Stimulated activated memory B cell treated with anti-CD40 and anti-IgM and Interleukin-4, amounts not matched to agents 10 μg/mL and 1 μg/mL and 100 μg/mL, for 72 hours (primary cell): ENCODE measurements around the gene SON.

Experiments used
- ATAC-seq: fragments of 150-1000 bp; cut with Tn5 transposase; 2 replicates; pipeline ENCODE4 v1.10.0; 2021
- H3K27ac Mint-ChIP-seq: one replicate; pipeline ENCODE4 v1.8.0; 2022; ENCODE audit warnings: mild to moderate bottlenecking, mixed read lengths
- H3K27me3 Mint-ChIP-seq: one replicate; pipeline ENCODE4 v1.8.0; 2022; ENCODE audit warnings: mixed read lengths
- H3K36me3 Mint-ChIP-seq: one replicate; pipeline ENCODE4 v1.8.0; 2022; ENCODE audit warnings: mixed read lengths
- H3K4me1 Mint-ChIP-seq: one replicate; pipeline ENCODE4 v1.8.0; 2022; ENCODE audit warnings: mixed read lengths
- H3K4me3 Mint-ChIP-seq: one replicate; pipeline ENCODE4 v1.8.0; 2022; ENCODE audit warnings: mild to moderate bottlenecking, moderate library complexity, mixed read lengths
- H3K9me3 Mint-ChIP-seq: one replicate; pipeline ENCODE4 v1.8.0; 2022; ENCODE audit warnings: mixed read lengths

SON gene

DNA sequence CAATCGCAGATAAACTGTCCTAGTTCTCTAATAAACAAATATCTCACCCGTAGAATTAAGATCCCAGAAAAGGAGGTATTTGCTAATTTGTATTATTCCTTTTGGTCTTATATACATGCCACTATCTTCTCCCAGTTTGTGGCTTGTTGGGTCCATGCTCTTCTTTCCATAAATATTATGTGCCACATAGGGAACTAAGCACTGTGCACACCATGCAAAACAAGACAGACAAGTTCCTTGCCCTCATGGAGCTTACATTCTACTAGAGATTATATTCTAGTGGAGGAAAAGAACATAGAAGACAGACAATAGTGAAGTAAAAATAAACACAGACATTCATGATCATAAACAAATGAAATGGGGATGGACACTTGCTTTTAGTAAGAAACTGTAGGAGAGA, 5.6 kb upstream of the SON start:
- Mint-ChIP-seq H3K36me3 (peaks cover 26% of the 10 kb centered on the region), H3K27me3 (no peaks in the 10 kb centered on the region), H3K27ac (no peak overlapping the region), H3K4me3 (no peak overlapping the region), H3K4me1 (peaks cover 22% of the 10 kb centered on the region), H3K9me3 (peaks cover 2% of the 10 kb centered on the region)
- no peak for ATAC-seq

DNA sequence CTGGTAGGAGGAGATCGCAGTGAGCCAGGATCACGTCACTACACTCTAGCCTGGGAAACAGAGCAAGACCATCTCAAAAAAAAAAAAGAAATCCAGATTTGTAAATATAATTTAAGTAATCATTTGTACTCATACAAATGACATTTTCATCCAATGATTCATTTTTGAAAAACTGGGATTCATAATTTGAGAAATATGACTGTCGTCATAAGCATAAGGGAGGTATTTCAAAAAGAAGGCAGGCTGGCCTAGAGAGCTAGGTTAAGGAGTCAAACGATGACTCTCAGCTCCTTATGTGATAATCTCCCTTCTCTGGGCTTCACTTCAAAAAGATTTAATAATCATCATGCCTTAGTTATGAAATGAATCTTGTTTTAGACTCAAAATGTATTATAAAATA, 3.2 kb upstream of the SON start:
- H3K27ac Mint-ChIP-seq: no peak overlapping the region
- peaks cover 34% of the 10 kb centered on the region for H3K4me1 Mint-ChIP-seq
- H3K27me3 Mint-ChIP-seq: no peaks in the 10 kb centered on the region
- H3K4me3 Mint-ChIP-seq: no peak overlapping the region
- peaks cover 2% of the 10 kb centered on the region for H3K9me3 Mint-ChIP-seq
- peaks cover 19% of the 10 kb centered on the region for H3K36me3 Mint-ChIP-seq
- ATAC-seq: no peak

DNA sequence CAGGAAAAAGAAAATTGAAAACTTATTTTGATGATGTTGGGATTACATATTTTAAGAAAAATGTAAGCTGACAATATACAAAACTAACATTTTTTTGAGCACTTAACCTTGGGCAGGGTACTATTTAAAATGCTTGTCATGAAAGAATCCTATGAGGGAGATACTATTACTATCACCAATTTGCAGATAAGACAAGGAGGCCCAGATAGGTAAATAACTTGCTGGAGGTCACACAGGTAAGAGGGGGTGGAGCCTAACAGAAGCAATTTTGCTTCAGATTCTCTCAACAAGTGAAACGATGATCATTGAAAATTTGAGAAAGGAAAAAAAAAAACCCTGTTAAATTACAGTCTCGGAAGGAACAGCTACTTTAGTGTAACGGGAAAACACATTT, 2.1 kb upstream of the SON start:
- no peaks in the 10 kb centered on the region for H3K27me3 Mint-ChIP-seq
- peaks cover 2% of the 10 kb centered on the region for H3K9me3 Mint-ChIP-seq
- no peak for ATAC-seq
- H3K4me1 Mint-ChIP-seq: peaks cover 36% of the 10 kb centered on the region
- H3K4me3 Mint-ChIP-seq: peak overlapping the region; percentile 98
- peak overlapping the region; percentile 97 for H3K27ac Mint-ChIP-seq
- H3K36me3 Mint-ChIP-seq: peaks cover 19% of the 10 kb centered on the region

DNA sequence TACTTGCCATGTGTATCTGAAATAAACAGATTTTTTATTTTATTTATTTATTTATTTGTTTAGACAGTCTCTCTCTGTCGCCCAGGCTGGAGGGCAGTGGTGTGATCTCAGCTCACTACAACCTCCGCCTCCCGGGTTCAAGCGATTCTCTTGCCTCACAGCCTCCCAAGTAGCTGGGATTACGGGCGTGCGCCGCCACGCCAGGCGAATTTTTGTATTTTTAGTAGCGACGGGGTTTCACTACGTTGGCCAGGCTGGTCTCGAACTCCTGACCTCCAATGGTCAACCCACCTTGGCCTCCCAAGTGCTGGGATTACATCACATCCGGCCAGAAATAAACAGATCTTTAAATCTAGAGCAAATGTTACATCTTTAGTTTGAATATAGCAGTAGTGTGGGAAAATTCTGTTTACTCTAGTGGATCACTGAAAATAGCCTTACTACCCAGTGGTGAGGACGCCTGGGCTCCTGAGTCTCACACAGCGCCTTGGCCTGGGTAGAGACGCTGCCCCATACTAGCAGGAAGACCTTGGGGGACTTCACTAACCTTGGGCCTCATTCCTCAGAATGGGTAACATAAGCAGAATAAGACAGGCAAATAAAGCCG, 1.6 kb upstream of the SON start:
- H3K27me3 Mint-ChIP-seq: no peaks in the 10 kb centered on the region
- H3K9me3 Mint-ChIP-seq: peaks cover 2% of the 10 kb centered on the region
- no peak for ATAC-seq
- peak overlapping the region; percentile 98 for H3K4me3 Mint-ChIP-seq
- peak overlapping the region; percentile 97 for H3K27ac Mint-ChIP-seq
- H3K4me1 Mint-ChIP-seq: peaks cover 40% of the 10 kb centered on the region
- H3K36me3 Mint-ChIP-seq: peaks cover 19% of the 10 kb centered on the region

DNA sequence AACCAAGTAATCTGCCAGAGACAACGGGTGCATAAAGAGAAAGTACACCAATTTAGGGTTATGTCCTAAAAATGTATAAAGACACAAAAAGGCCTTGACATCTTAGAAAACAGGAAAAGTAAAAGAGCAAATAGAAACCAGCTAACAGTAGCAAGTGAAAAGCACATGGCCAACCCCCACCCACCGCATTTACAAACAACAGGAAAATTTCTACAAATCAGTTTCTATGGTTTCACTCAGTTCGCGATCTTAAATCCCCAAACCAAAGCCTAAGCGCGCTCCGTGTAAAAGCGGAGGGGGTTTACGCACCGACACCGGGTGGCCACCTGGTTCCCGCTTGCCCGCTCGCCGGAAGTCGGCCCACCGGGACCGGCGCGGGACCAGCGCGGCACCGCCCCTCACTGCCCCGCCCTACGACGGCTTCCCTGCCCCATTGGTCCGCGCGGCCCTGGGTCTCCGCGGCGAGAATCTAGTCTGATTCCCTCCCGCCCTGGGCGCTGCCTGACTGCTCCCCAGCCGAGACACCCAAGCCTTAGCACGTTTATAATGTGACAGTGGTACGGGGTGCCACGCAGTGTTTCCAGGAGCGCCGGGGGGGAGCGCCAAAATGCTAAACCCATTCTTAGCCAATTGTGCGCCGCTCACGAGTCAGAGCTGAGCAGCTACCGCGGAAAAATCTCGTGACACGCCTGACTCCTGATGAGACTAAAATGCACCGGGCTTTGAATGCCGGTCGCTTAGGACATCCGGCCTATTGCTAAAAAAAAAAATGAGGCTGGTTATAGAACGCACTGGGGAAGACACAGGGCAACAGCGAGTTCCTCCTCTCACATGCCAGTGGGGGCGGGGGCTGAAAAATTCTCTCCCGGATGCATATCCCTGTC, 840 bp upstream of the SON start, which contains the start of gene GART:
Gene GART, minus strand, starts transcription at position 362 of the 884 bp plus-strand sequence. CDS start 2,802 bp downstream, outside the sequence.
- Mint-ChIP-seq H3K4me1 (peaks cover 40% of the 10 kb centered on the region), H3K4me3 (peak within 1 kb of the TSS; percentile 98), H3K27me3 (no peaks in the 10 kb centered on the region)

DNA sequence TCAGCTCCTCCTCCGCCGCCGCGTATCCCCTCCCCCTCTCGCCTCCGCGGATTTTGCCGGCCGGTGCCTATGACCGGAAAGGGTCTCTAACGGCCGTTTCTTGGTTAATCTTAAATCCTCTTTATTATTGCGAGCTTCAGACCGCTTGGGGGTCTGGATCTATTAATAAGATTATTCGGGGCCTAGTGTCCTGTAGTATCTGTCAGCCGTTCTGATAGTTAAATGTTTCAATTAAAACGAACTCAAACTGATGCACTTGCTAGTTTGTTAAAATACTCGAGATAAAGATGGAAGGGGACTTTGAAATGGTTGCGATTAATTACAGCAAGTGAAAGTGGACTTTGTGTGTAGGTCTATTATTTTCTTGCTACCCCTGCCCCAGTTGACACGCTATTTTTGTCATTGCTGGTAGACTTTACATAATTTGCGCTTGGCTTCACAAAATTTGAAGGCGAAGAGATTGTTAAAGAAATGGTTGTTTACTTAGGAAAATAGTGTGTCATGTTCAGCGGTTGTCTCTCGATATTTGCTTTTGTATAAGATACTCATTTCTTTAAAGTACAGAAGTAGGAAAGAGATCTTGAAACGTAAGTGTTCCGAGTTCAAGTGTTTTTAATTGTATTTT, 779 bp downstream of the SON start:
- no peak for ATAC-seq
- H3K9me3 Mint-ChIP-seq: no peaks in the 10 kb centered on the region
- H3K4me1 Mint-ChIP-seq: peaks cover 33% of the 10 kb centered on the region
- no peaks in the 10 kb centered on the region for H3K27me3 Mint-ChIP-seq
- H3K4me3 Mint-ChIP-seq: peak overlapping the region; percentile 98
- peak overlapping the region; percentile 97 for H3K27ac Mint-ChIP-seq
- H3K36me3 Mint-ChIP-seq: peaks cover 6% of the 10 kb centered on the region

More for the DNA sequence above, 840 bp upstream of the SON start, which contains the start of gene GART:
- H3K27ac Mint-ChIP-seq: peak within 1 kb of the TSS; percentile 97
- peaks cover 2% of the 10 kb centered on the region for H3K9me3 Mint-ChIP-seq
- H3K36me3 Mint-ChIP-seq: peaks cover 14% of the 10 kb centered on the region
- peak; percentile 86 for ATAC-seq

DNA sequence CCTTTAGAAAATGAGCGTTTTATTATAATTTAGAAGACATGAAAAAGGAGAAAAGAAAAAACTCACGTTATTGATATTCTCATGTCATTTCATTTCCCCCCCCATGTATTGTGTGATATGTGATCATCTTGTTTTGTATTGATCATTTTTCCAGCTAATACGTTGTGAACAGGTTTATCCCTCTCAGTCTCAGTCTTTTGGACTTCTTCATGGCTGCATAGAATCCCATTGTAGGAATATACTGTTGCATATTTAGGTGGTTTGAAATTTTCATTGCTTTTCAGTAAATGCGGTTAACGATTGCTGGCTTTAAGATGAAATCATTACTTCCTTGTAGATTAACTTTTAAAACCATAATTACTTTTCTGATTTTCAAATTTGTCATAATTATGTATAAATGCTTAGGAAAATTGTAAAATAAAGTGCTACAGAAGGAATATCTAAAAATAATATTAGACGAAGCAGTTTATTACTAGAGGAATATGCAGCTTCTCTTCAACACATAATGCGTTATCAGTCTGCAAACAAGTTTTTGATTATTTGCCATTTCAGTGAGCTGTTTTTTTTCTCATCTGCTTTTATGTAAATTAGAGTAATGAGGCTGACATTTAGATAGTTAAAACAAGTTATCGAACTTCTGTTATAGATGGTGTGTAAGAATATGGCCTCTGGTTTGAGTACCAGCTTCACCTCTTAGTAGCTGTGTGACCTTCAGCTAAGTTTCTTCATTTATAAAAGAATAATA, 1.8 kb downstream of the SON start:
- Mint-ChIP-seq H3K36me3 (peaks cover 6% of the 10 kb centered on the region), H3K4me3 (peak overlapping the region; percentile 98), H3K4me1 (peaks cover 41% of the 10 kb centered on the region), H3K27me3 (no peaks in the 10 kb centered on the region), H3K27ac (peak overlapping the region; percentile 97), H3K9me3 (no peaks in the 10 kb centered on the region)
- ATAC-seq: no peak

DNA sequence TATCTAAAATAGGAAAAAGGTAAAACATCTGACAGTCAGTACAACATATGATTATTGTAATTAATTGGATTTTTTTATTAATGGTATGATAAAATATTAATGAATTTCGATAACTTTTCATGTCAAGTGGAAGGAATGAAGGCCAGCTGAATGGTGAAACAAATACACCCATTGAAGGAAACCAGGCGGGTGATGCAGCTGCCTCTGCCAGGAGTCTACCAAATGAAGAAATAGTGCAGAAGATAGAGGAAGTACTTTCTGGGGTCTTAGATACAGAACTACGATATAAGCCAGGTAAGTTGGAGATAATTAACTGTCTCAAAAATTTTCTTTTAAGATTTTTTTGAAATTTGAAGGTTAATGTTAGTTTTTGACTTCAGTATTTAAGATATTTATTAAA, 3.2 kb downstream of the SON start:
- Mint-ChIP-seq H3K36me3 (peaks cover 9% of the 10 kb centered on the region), H3K4me3 (no peak overlapping the region)

DNA sequence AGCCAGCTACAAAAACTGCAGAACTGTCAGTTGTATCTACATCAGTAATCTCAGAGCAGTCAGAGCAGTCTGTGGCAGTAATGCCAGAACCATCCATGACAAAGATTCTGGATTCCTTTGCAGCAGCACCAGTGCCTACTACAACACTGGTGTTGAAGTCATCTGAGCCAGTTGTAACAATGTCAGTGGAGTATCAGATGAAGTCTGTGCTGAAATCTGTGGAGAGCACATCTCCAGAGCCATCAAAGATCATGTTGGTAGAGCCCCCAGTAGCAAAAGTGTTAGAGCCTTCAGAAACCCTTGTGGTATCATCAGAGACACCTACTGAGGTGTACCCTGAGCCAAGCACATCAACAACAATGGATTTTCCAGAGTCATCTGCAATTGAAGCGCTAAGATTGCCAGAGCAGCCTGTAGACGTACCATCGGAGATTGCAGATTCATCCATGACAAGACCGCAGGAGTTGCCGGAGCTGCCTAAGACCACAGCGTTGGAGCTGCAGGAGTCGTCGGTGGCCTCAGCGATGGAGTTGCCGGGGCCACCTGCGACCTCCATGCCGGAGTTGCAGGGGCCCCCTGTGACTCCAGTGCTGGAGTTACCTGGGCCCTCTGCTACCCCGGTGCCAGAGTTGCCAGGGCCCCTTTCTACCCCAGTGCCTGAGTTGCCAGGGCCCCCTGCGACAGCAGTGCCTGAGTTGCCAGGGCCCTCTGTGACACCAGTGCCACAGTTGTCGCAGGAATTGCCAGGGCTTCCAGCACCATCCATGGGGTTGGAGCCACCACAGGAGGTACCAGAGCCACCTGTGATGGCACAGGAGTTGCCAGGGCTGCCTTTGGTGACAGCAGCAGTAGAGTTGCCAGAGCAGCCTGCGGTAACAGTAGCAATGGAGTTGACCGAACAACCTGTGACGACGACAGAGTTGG, 7.3 kb downstream of the SON start:
- no peaks in the 10 kb centered on the region for H3K27me3 Mint-ChIP-seq
- no peaks in the 10 kb centered on the region for H3K9me3 Mint-ChIP-seq
- no peak overlapping the region for H3K27ac Mint-ChIP-seq
- no peak for ATAC-seq
- H3K4me3 Mint-ChIP-seq: no peak overlapping the region
- peaks cover 30% of the 10 kb centered on the region for H3K36me3 Mint-ChIP-seq
- H3K4me1 Mint-ChIP-seq: peaks cover 29% of the 10 kb centered on the region

More for the DNA sequence above, 3.2 kb downstream of the SON start:
- Mint-ChIP-seq H3K4me1 (peaks cover 32% of the 10 kb centered on the region), H3K9me3 (no peaks in the 10 kb centered on the region), H3K27me3 (no peaks in the 10 kb centered on the region), H3K27ac (no peak overlapping the region)
- ATAC-seq: no peak

DNA sequence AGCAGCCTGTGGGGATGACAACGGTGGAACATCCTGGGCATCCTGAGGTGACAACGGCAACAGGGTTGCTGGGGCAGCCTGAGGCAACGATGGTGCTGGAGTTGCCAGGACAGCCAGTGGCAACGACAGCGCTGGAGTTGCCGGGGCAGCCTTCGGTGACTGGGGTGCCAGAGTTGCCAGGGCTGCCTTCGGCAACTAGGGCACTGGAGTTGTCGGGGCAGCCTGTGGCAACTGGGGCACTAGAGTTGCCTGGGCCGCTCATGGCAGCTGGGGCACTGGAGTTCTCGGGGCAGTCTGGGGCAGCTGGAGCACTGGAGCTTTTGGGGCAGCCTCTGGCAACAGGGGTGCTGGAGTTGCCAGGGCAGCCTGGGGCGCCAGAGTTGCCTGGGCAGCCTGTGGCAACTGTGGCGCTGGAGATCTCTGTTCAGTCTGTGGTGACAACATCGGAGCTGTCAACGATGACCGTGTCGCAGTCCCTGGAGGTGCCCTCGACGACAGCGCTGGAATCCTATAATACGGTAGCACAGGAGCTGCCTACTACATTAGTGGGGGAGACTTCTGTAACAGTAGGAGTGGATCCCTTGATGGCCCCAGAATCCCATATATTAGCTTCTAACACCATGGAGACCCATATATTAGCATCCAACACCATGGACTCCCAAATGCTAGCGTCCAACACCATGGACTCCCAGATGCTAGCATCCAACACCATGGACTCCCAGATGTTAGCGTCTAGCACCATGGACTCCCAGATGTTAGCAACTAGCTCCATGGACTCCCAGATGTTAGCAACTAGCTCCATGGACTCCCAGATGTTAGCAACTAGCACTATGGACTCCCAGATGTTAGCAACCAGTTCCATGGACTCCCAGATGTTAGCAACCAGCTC, 8.2 kb downstream of the SON start:
- Mint-ChIP-seq H3K4me3 (no peak overlapping the region), H3K4me1 (peaks cover 30% of the 10 kb centered on the region), H3K9me3 (no peaks in the 10 kb centered on the region), H3K27me3 (no peaks in the 10 kb centered on the region), H3K36me3 (peaks cover 36% of the 10 kb centered on the region), H3K27ac (no peak overlapping the region)
- ATAC-seq: no peak

DNA sequence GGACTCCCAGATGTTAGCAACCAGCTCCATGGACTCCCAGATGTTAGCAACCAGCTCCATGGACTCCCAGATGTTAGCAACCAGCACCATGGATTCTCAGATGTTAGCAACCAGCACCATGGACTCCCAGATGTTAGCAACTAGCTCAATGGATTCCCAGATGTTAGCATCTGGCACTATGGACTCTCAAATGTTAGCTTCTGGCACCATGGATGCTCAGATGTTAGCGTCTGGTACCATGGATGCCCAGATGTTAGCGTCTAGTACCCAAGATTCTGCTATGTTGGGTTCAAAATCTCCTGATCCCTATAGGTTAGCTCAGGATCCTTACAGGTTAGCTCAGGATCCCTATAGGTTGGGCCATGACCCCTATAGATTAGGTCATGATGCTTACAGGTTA, 8.8 kb downstream of the SON start:
- Mint-ChIP-seq H3K4me1 (peaks cover 36% of the 10 kb centered on the region), H3K27ac (no peak overlapping the region), H3K9me3 (no peaks in the 10 kb centered on the region), H3K27me3 (no peaks in the 10 kb centered on the region), H3K36me3 (peaks cover 43% of the 10 kb centered on the region), H3K4me3 (no peak overlapping the region)
- ATAC-seq: no peak

DNA sequence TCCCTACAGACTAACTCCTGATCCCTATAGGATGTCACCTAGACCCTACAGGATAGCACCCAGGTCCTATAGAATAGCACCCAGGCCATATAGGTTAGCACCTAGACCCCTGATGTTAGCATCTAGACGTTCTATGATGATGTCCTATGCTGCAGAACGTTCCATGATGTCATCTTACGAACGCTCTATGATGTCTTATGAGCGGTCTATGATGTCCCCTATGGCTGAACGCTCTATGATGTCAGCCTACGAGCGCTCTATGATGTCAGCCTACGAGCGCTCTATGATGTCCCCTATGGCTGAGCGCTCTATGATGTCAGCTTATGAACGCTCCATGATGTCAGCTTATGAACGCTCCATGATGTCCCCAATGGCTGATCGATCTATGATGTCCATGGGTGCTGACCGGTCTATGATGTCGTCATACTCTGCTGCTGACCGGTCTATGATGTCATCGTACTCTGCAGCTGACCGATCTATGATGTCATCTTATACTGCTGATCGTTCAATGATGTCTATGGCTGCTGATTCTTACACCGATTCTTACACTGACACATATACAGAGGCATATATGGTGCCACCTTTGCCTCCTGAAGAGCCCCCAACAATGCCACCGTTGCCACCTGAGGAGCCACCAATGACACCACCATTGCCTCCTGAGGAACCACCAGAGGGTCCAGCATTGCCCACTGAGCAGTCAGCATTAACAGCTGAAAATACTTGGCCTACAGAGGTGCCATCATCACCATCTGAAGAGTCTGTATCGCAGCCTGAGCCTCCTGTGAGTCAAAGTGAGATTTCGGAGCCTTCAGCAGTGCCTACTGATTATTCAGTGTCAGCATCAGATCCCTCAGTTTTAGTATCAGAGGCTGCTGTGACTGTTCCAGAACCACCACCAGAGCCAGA, 9.5 kb downstream of the SON start:
- no peak for ATAC-seq
- Mint-ChIP-seq H3K9me3 (no peaks in the 10 kb centered on the region), H3K36me3 (peaks cover 50% of the 10 kb centered on the region), H3K4me1 (peaks cover 40% of the 10 kb centered on the region), H3K4me3 (no peak overlapping the region), H3K27me3 (no peaks in the 10 kb centered on the region), H3K27ac (no peak overlapping the region)
